ENCODE measurements around the gene JUNB.

Gene JUNB

GRCh38 chr19:12787458-12787857 lies 3.8 kb upstream of the JUNB start:
- H3K27me3 ChIP-seq (ENCODE audit: control insufficient read depth in 5 of 5, insufficient read depth in 4 of 5, low read length in 5 of 5) = no peaks in the 10 kb centered on the region
- peak overlapping the region; percentile 100 for H3K27ac ChIP-seq (ENCODE audit: low read depth, low read length)
- H3K4me1 ChIP-seq (ENCODE audit: control insufficient read depth in 5 of 5, insufficient read depth in 5 of 5, low read length in 5 of 5) = peaks cover 27 to 83% (median 62%) of the 10 kb centered on the region in 5 donors

GRCh38 chr19:12788042-12788681 lies 3.1 kb upstream of the JUNB start:
- Histone ChIP-seq H3K27me3 (ENCODE audit: control insufficient read depth in 5 of 5, insufficient read depth in 4 of 5, low read length in 5 of 5) (no peaks in the 10 kb centered on the region), H3K4me1 (ENCODE audit: control insufficient read depth in 5 of 5, insufficient read depth in 5 of 5, low read length in 5 of 5) (peaks cover 27 to 76% (median 62%) of the 10 kb centered on the region in 5 donors)

More at GRCh38 chr19:12787458-12787857, 3.8 kb upstream of the JUNB start:
- Histone ChIP-seq H3K9ac (ENCODE audit: low read length in 5 of 5) (no peak overlapping the region), H3K9me3 (ENCODE audit: control insufficient read depth in 5 of 5, low read length in 5 of 5) (no peaks in the 10 kb centered on the region), H3K36me3 (ENCODE audit: control insufficient read depth in 5 of 5, insufficient read depth in 5 of 5, low read length in 5 of 5) (no peaks in the 10 kb centered on the region), H3K4me3 (ENCODE audit: low read depth in 1 of 5, low read length in 5 of 5) (no peak overlapping the region)

GRCh38 chr19:12788682-12789097 lies 2.6 kb upstream of the JUNB start:
- Histone ChIP-seq H3K4me3 (ENCODE audit: low read depth in 1 of 5, low read length in 5 of 5) (peak overlapping the region; percentile 62 to 100 (median 70)), H3K4me1 (ENCODE audit: control insufficient read depth in 5 of 5, insufficient read depth in 5 of 5, low read length in 5 of 5) (peaks cover 24 to 71% (median 57%) of the 10 kb centered on the region in 5 donors), H3K9me3 (ENCODE audit: control insufficient read depth in 5 of 5, low read length in 5 of 5) (no peaks in the 10 kb centered on the region), H3K27ac (ENCODE audit: low read depth, low read length) (peak overlapping the region; percentile 100), H3K9ac (ENCODE audit: low read length in 5 of 5) (peak overlapping the region; percentile 82 to 100 (median 92)), H3K36me3 (ENCODE audit: control insufficient read depth in 5 of 5, insufficient read depth in 5 of 5, low read length in 5 of 5) (no peaks in the 10 kb centered on the region), H3K27me3 (ENCODE audit: control insufficient read depth in 5 of 5, insufficient read depth in 4 of 5, low read length in 5 of 5) (no peaks in the 10 kb centered on the region)

More at GRCh38 chr19:12788042-12788681, 3.1 kb upstream of the JUNB start:
- Histone ChIP-seq H3K4me3 (ENCODE audit: low read depth in 1 of 5, low read length in 5 of 5) (peak overlapping the region in 4 of 5 donors; percentile 19 to 100 (median 62)), H3K9me3 (ENCODE audit: control insufficient read depth in 5 of 5, low read length in 5 of 5) (no peaks in the 10 kb centered on the region), H3K9ac (ENCODE audit: low read length in 5 of 5) (peak overlapping the region; percentile 4 to 100 (median 92)), H3K36me3 (ENCODE audit: control insufficient read depth in 5 of 5, insufficient read depth in 5 of 5, low read length in 5 of 5) (no peaks in the 10 kb centered on the region), H3K27ac (ENCODE audit: low read depth, low read length) (peak overlapping the region; percentile 100)

GRCh38 chr19:12789098-12789903 lies 2.0 kb upstream of the JUNB start:
- H3K9me3 ChIP-seq (ENCODE audit: control insufficient read depth in 5 of 5, low read length in 5 of 5) = no peaks in the 10 kb centered on the region
- peak overlapping the region; percentile 82 to 100 (median 100) for H3K9ac ChIP-seq (ENCODE audit: low read length in 5 of 5)
- H3K27me3 ChIP-seq (ENCODE audit: control insufficient read depth in 5 of 5, insufficient read depth in 4 of 5, low read length in 5 of 5) = no peaks in the 10 kb centered on the region
- H3K4me3 ChIP-seq (ENCODE audit: low read depth in 1 of 5, low read length in 5 of 5) = peak overlapping the region; percentile 62 to 100 (median 71)
- H3K36me3 ChIP-seq (ENCODE audit: control insufficient read depth in 5 of 5, insufficient read depth in 5 of 5, low read length in 5 of 5) = no peaks in the 10 kb centered on the region
- H3K4me1 ChIP-seq (ENCODE audit: control insufficient read depth in 5 of 5, insufficient read depth in 5 of 5, low read length in 5 of 5) = peaks cover 22 to 71% (median 57%) of the 10 kb centered on the region in 5 donors
- peak overlapping the region; percentile 100 for H3K27ac ChIP-seq (ENCODE audit: low read depth, low read length)

- H3K27me3 ChIP-seq (ENCODE audit: control insufficient read depth in 5 of 5, insufficient read depth in 4 of 5, low read length in 5 of 5) = no peaks in the 10 kb centered on the region
- peak overlapping the region; percentile 85 to 100 (median 90) for H3K9ac ChIP-seq (ENCODE audit: low read length in 5 of 5)
- peak overlapping the region; percentile 100 for H3K27ac ChIP-seq (ENCODE audit: low read depth, low read length)
- no peaks in the 10 kb centered on the region for H3K36me3 ChIP-seq (ENCODE audit: control insufficient read depth in 5 of 5, insufficient read depth in 5 of 5, low read length in 5 of 5)
- H3K4me3 ChIP-seq (ENCODE audit: low read depth in 1 of 5, low read length in 5 of 5) = peak overlapping the region; percentile 78 to 100 (median 95)
- H3K4me1 ChIP-seq (ENCODE audit: control insufficient read depth in 5 of 5, insufficient read depth in 5 of 5, low read length in 5 of 5) = peaks cover 17 to 63% (median 52%) of the 10 kb centered on the region in 5 donors
- H3K9me3 ChIP-seq (ENCODE audit: control insufficient read depth in 5 of 5, low read length in 5 of 5) = no peaks in the 10 kb centered on the region
Measured at GRCh38 chr19:12789904-12790619, 1.2 kb upstream of the JUNB start.

GRCh38 chr19:12790628-12791344 lies 500 bp upstream of the JUNB start:
- Histone ChIP-seq H3K9me3 (ENCODE audit: control insufficient read depth in 5 of 5, low read length in 5 of 5) (no peaks in the 10 kb centered on the region), H3K36me3 (ENCODE audit: control insufficient read depth in 5 of 5, insufficient read depth in 5 of 5, low read length in 5 of 5) (no peaks in the 10 kb centered on the region), H3K9ac (ENCODE audit: low read length in 5 of 5) (peak overlapping the region; percentile 85 to 100 (median 90)), H3K27me3 (ENCODE audit: control insufficient read depth in 5 of 5, insufficient read depth in 4 of 5, low read length in 5 of 5) (no peaks in the 10 kb centered on the region), H3K27ac (ENCODE audit: low read depth, low read length) (peak overlapping the region; percentile 100), H3K4me3 (ENCODE audit: low read depth in 1 of 5, low read length in 5 of 5) (peak overlapping the region; percentile 78 to 100 (median 95)), H3K4me1 (ENCODE audit: control insufficient read depth in 5 of 5, insufficient read depth in 5 of 5, low read length in 5 of 5) (peaks cover 16 to 58% (median 46%) of the 10 kb centered on the region in 5 donors)

GRCh38 chr19:12792051-12792852 lies 966 bp downstream of the JUNB start:
- peak overlapping the region; percentile 100 for H3K27ac ChIP-seq (ENCODE audit: low read depth, low read length)
- peaks cover 0 to 7% (median 4%) of the 10 kb centered on the region in 5 donors for H3K36me3 ChIP-seq (ENCODE audit: control insufficient read depth in 5 of 5, insufficient read depth in 5 of 5, low read length in 5 of 5)
- H3K9me3 ChIP-seq (ENCODE audit: control insufficient read depth in 5 of 5, low read length in 5 of 5) = no peaks in the 10 kb centered on the region
- peak overlapping the region; percentile 75 to 100 (median 98) for H3K4me3 ChIP-seq (ENCODE audit: low read depth in 1 of 5, low read length in 5 of 5)
- peaks cover 16 to 54% (median 40%) of the 10 kb centered on the region in 5 donors for H3K4me1 ChIP-seq (ENCODE audit: control insufficient read depth in 5 of 5, insufficient read depth in 5 of 5, low read length in 5 of 5)
- H3K27me3 ChIP-seq (ENCODE audit: control insufficient read depth in 5 of 5, insufficient read depth in 4 of 5, low read length in 5 of 5) = no peaks in the 10 kb centered on the region
- peak overlapping the region; percentile 90 to 100 (median 100) for H3K9ac ChIP-seq (ENCODE audit: low read length in 5 of 5)

GRCh38 chr19:12792853-12793289 lies 1.6 kb downstream of the JUNB start:
- Histone ChIP-seq H3K27ac (ENCODE audit: low read depth, low read length) (peak overlapping the region; percentile 100), H3K36me3 (ENCODE audit: control insufficient read depth in 5 of 5, insufficient read depth in 5 of 5, low read length in 5 of 5) (peaks cover 0 to 9% (median 4%) of the 10 kb centered on the region in 5 donors), H3K4me3 (ENCODE audit: low read depth in 1 of 5, low read length in 5 of 5) (peak overlapping the region; percentile 75 to 100 (median 98)), H3K9ac (ENCODE audit: low read length in 5 of 5) (peak overlapping the region; percentile 90 to 100 (median 100)), H3K9me3 (ENCODE audit: control insufficient read depth in 5 of 5, low read length in 5 of 5) (no peaks in the 10 kb centered on the region), H3K4me1 (ENCODE audit: control insufficient read depth in 5 of 5, insufficient read depth in 5 of 5, low read length in 5 of 5) (peaks cover 16 to 48% (median 39%) of the 10 kb centered on the region in 5 donors), H3K27me3 (ENCODE audit: control insufficient read depth in 5 of 5, insufficient read depth in 4 of 5, low read length in 5 of 5) (no peaks in the 10 kb centered on the region)
